ENCODE measurements around the gene ICAM4.

ICAM4 gene

GRCh38 chr19:10256551-10256950 lies 30.2 kb upstream of the ICAM4 start:
- no peak overlapping the region for H2BK12ac ChIP-seq (ENCODE audit: low read length)
- no peak overlapping the region for H3K23ac ChIP-seq (ENCODE audit: low read depth, low read length, poor library complexity)
- DNase-seq (ENCODE audit: low spot score), result no peak
- no peaks in the 10 kb centered on the region for H3K27me3 ChIP-seq (ENCODE audit: control insufficient read depth in 3 of 3, insufficient read depth in 3 of 3, low read depth in 1 of 3, low read length in 3 of 3)
- H2AK5ac ChIP-seq (ENCODE audit: low read depth, low read length), result no peak overlapping the region
- no peak overlapping the region for H2AFZ ChIP-seq (ENCODE audit: low read length)
- no peak overlapping the region for H2BK120ac ChIP-seq (ENCODE audit: low read depth, low read length)
- no peak overlapping the region for H3K9ac ChIP-seq (ENCODE audit: low read depth, low read length, poor library complexity)
- H4K91ac ChIP-seq (ENCODE audit: low read depth, low read length, poor library complexity), result no peak overlapping the region
- H3K4me1 ChIP-seq (ENCODE audit: control insufficient read depth in 2 of 2, insufficient read depth in 1 of 2, low read depth in 1 of 2, low read length in 2 of 2), result peaks cover 5 to 6% of the 10 kb centered on the region in 2 donors
- peaks cover 0 to 2% of the 10 kb centered on the region in 2 donors for H3K9me3 ChIP-seq (replicated peaks in 1 of 2; ENCODE audit: control insufficient read depth in 2 of 2, insufficient read depth in 1 of 2, low read depth in 1 of 2, low read length in 2 of 2)
- H3K36me3 ChIP-seq (replicated peaks in 1 of 2; ENCODE audit: control insufficient read depth in 2 of 2, insufficient read depth in 2 of 2, low read length in 2 of 2), result peaks cover 30 to 62% of the 10 kb centered on the region in 2 donors
- no CpG with 5 or more reads among the region's 18 CpGs for WGBS, 2 donors (ENCODE audit: extremely low coverage in 2 of 2, insufficient read length in 2 of 2, insufficient replicate concordance in 1 of 2)
- no peak overlapping the region for H3K27ac ChIP-seq (replicated peaks; ENCODE audit: low read length)
- H3K18ac ChIP-seq (ENCODE audit: low read length), result no peak overlapping the region
- no peak overlapping the region for H4K8ac ChIP-seq (ENCODE audit: low read depth, low read length)
- no peak overlapping the region for H2BK5ac ChIP-seq (ENCODE audit: low read length)
- peaks cover 3% of the 10 kb centered on the region for H3K79me1 ChIP-seq (ENCODE audit: low read depth, low read length)
- no peak overlapping the region for H3K4ac ChIP-seq (ENCODE audit: low read length)
- H3K4me2 ChIP-seq (ENCODE audit: insufficient read depth, low read length, poor library complexity, severe bottlenecking), result no peak overlapping the region
- no peak overlapping the region for H3K4me3 ChIP-seq (ENCODE audit: low read length in 2 of 2)
- no peak overlapping the region for H3K14ac ChIP-seq (ENCODE audit: low read length)
- no peak overlapping the region for H2BK15ac ChIP-seq (ENCODE audit: low read length)

GRCh38 chr19:10256970-10257615 lies 29.7 kb upstream of the ICAM4 start:
- Histone ChIP-seq H3K14ac (ENCODE audit: low read length) (no peak overlapping the region), H3K9me3 (replicated peaks in 1 of 2; ENCODE audit: control insufficient read depth in 2 of 2, insufficient read depth in 1 of 2, low read depth in 1 of 2, low read length in 2 of 2) (peaks cover 0 to 2% of the 10 kb centered on the region in 2 donors), H3K4me2 (ENCODE audit: insufficient read depth, low read length, poor library complexity, severe bottlenecking) (no peak overlapping the region), H3K9ac (ENCODE audit: low read depth, low read length, poor library complexity) (no peak overlapping the region), H2AFZ (ENCODE audit: low read length) (no peak overlapping the region), H3K4me1 (ENCODE audit: control insufficient read depth in 2 of 2, insufficient read depth in 1 of 2, low read depth in 1 of 2, low read length in 2 of 2) (peaks cover 5 to 6% of the 10 kb centered on the region in 2 donors), H3K4me3 (ENCODE audit: low read length in 2 of 2) (no peak overlapping the region), H2BK15ac (ENCODE audit: low read length) (no peak overlapping the region), H2AK5ac (ENCODE audit: low read depth, low read length) (no peak overlapping the region), H3K27ac (replicated peaks; ENCODE audit: low read length) (no peak overlapping the region), H3K36me3 (replicated peaks in 1 of 2; ENCODE audit: control insufficient read depth in 2 of 2, insufficient read depth in 2 of 2, low read length in 2 of 2) (peaks cover 30 to 62% of the 10 kb centered on the region in 2 donors), H3K27me3 (ENCODE audit: control insufficient read depth in 3 of 3, insufficient read depth in 3 of 3, low read depth in 1 of 3, low read length in 3 of 3) (no peaks in the 10 kb centered on the region), H2BK120ac (ENCODE audit: low read depth, low read length) (no peak overlapping the region), H2BK5ac (ENCODE audit: low read length) (no peak overlapping the region), H3K79me1 (ENCODE audit: low read depth, low read length) (peaks cover 3% of the 10 kb centered on the region), H3K18ac (ENCODE audit: low read length) (no peak overlapping the region), H3K4ac (ENCODE audit: low read length) (no peak overlapping the region), H2BK12ac (ENCODE audit: low read length) (no peak overlapping the region), H4K8ac (ENCODE audit: low read depth, low read length) (no peak overlapping the region), H3K23ac (ENCODE audit: low read depth, low read length, poor library complexity) (no peak overlapping the region), H4K91ac (ENCODE audit: low read depth, low read length, poor library complexity) (no peak overlapping the region)
- no CpG with 5 or more reads among the region's 9 CpGs for WGBS, 2 donors (ENCODE audit: extremely low coverage in 2 of 2, insufficient read length in 2 of 2, insufficient replicate concordance in 1 of 2)
- no peak for DNase-seq (ENCODE audit: low spot score)

- Histone ChIP-seq H2BK5ac (ENCODE audit: low read length) (no peak overlapping the region), H3K4ac (ENCODE audit: low read length) (no peak overlapping the region), H3K9me3 (replicated peaks in 1 of 2; ENCODE audit: control insufficient read depth in 2 of 2, insufficient read depth in 1 of 2, low read depth in 1 of 2, low read length in 2 of 2) (peaks cover 0 to 2% of the 10 kb centered on the region in 2 donors), H2AFZ (ENCODE audit: low read length) (no peak overlapping the region), H4K8ac (ENCODE audit: low read depth, low read length) (no peak overlapping the region), H2BK12ac (ENCODE audit: low read length) (peak overlapping the region; percentile 41), H2BK15ac (ENCODE audit: low read length) (no peak overlapping the region), H3K14ac (ENCODE audit: low read length) (no peak overlapping the region), H3K4me3 (ENCODE audit: low read length in 2 of 2) (no peak overlapping the region), H3K4me1 (ENCODE audit: control insufficient read depth in 2 of 2, insufficient read depth in 1 of 2, low read depth in 1 of 2, low read length in 2 of 2) (peaks cover 0 to 2% of the 10 kb centered on the region in 2 donors), H3K27me3 (ENCODE audit: control insufficient read depth in 3 of 3, insufficient read depth in 3 of 3, low read depth in 1 of 3, low read length in 3 of 3) (no peaks in the 10 kb centered on the region), H3K27ac (replicated peaks; ENCODE audit: low read length) (no peak overlapping the region), H3K36me3 (replicated peaks in 1 of 2; ENCODE audit: control insufficient read depth in 2 of 2, insufficient read depth in 2 of 2, low read length in 2 of 2) (peaks cover 30 to 62% of the 10 kb centered on the region in 2 donors), H3K4me2 (ENCODE audit: insufficient read depth, low read length, poor library complexity, severe bottlenecking) (no peak overlapping the region), H2AK5ac (ENCODE audit: low read depth, low read length) (peak overlapping the region; percentile 56), H3K79me1 (ENCODE audit: low read depth, low read length) (no peaks in the 10 kb centered on the region), H4K91ac (ENCODE audit: low read depth, low read length, poor library complexity) (no peak overlapping the region), H3K9ac (ENCODE audit: low read depth, low read length, poor library complexity) (no peak overlapping the region), H3K18ac (ENCODE audit: low read length) (no peak overlapping the region), H2BK120ac (ENCODE audit: low read depth, low read length) (no peak overlapping the region), H3K23ac (ENCODE audit: low read depth, low read length, poor library complexity) (peak overlapping the region; percentile 55)
- WGBS, 2 donors (ENCODE audit: extremely low coverage in 2 of 2, insufficient read length in 2 of 2, insufficient replicate concordance in 1 of 2), result no CpG with 5 or more reads among the region's 18 CpGs
- DNase-seq (ENCODE audit: low spot score), result no peak
These were observed 28.6 kb upstream of the ICAM4 start for GRCh38 chr19:10258080-10258710.

GRCh38 chr19:10259162-10259905 lies 27.4 kb upstream of the ICAM4 start:
- no peaks in the 10 kb centered on the region for H3K79me1 ChIP-seq (ENCODE audit: low read depth, low read length)
- H3K9me3 ChIP-seq (replicated peaks in 1 of 2; ENCODE audit: control insufficient read depth in 2 of 2, insufficient read depth in 1 of 2, low read depth in 1 of 2, low read length in 2 of 2), result peaks cover 0 to 2% of the 10 kb centered on the region in 2 donors
- H2BK12ac ChIP-seq (ENCODE audit: low read length), result no peak overlapping the region
- H3K4me3 ChIP-seq (ENCODE audit: low read length in 2 of 2), result peak overlapping the region in 1 of 2 donors; percentile 29
- DNase-seq (ENCODE audit: low spot score), result peak; percentile 89
- H4K91ac ChIP-seq (ENCODE audit: low read depth, low read length, poor library complexity), result no peak overlapping the region
- no peak overlapping the region for H2AFZ ChIP-seq (ENCODE audit: low read length)
- H3K4me2 ChIP-seq (ENCODE audit: insufficient read depth, low read length, poor library complexity, severe bottlenecking), result no peak overlapping the region
- no peak overlapping the region for H4K8ac ChIP-seq (ENCODE audit: low read depth, low read length)
- H3K4me1 ChIP-seq (ENCODE audit: control insufficient read depth in 2 of 2, insufficient read depth in 1 of 2, low read depth in 1 of 2, low read length in 2 of 2), result peaks cover 0 to 2% of the 10 kb centered on the region in 2 donors
- H2BK120ac ChIP-seq (ENCODE audit: low read depth, low read length), result no peak overlapping the region
- H2AK5ac ChIP-seq (ENCODE audit: low read depth, low read length), result peak overlapping the region; percentile 45
- no peak overlapping the region for H3K4ac ChIP-seq (ENCODE audit: low read length)
- H3K27ac ChIP-seq (replicated peaks; ENCODE audit: low read length), result no peak overlapping the region
- H3K23ac ChIP-seq (ENCODE audit: low read depth, low read length, poor library complexity), result peak overlapping the region; percentile 85
- no peak overlapping the region for H2BK15ac ChIP-seq (ENCODE audit: low read length)
- H3K18ac ChIP-seq (ENCODE audit: low read length), result peak overlapping the region; percentile 19
- no CpG with 5 or more reads among the region's 32 CpGs for WGBS, 2 donors (ENCODE audit: extremely low coverage in 2 of 2, insufficient read length in 2 of 2, insufficient replicate concordance in 1 of 2)
- H3K9ac ChIP-seq (ENCODE audit: low read depth, low read length, poor library complexity), result peak overlapping the region; percentile 30
- no peak overlapping the region for H3K14ac ChIP-seq (ENCODE audit: low read length)
- H3K27me3 ChIP-seq (ENCODE audit: control insufficient read depth in 3 of 3, insufficient read depth in 3 of 3, low read depth in 1 of 3, low read length in 3 of 3), result no peaks in the 10 kb centered on the region
- no peak overlapping the region for H2BK5ac ChIP-seq (ENCODE audit: low read length)
- peaks cover 28 to 52% of the 10 kb centered on the region in 2 donors for H3K36me3 ChIP-seq (replicated peaks in 1 of 2; ENCODE audit: control insufficient read depth in 2 of 2, insufficient read depth in 2 of 2, low read length in 2 of 2)

All from neuronal stem cell (in vitro differentiated cells).